HFFc6 (cell line): ENCODE results near the gene LIN9. TPM values are rescaled to one million over a fixed set of nuclear protein-coding genes. Genes with fewer than 3 reads are reported as not detected.
A peak's percentile ranks its signal among the peaks of the same experiment; 100 is the strongest.

Experiments
- DNase-seq: peaks from one replicate; pipeline ENCODE4 v3.0.0-alpha.2; 2018
- H3K27ac Mint-ChIP-seq: 2 replicates; pipeline ENCODE4 v1.8.0; 2020; ENCODE audit warnings: mild to moderate bottlenecking, mixed read lengths
- H3K27me3 Mint-ChIP-seq: 2 replicates; pipeline ENCODE4 v1.8.0; 2021; ENCODE audit warnings: mild to moderate bottlenecking, moderate library complexity, mixed read lengths; ENCODE audit not compliant: insufficient read depth
- H3K36me3 Mint-ChIP-seq: 2 replicates; pipeline ENCODE4 v1.8.0; 2021; ENCODE audit warnings: low read depth, mixed read lengths
- H3K4me1 Mint-ChIP-seq: 2 replicates; pipeline ENCODE4 v1.8.0; 2020; ENCODE audit warnings: low read depth, mixed read lengths
- H3K4me3 Mint-ChIP-seq: 2 replicates; pipeline ENCODE4 v1.8.0; 2020; ENCODE audit warnings: mild to moderate bottlenecking, moderate library complexity, mixed read lengths
- H3K9me3 Mint-ChIP-seq: 2 replicates; pipeline ENCODE4 v1.8.0; 2020; ENCODE audit warnings: mild to moderate bottlenecking, mixed read lengths
- total RNA-seq, 6 experiments: library from RNA; stranded (reverse); fragmentation: NEBNext Ultra II Directional; extraction: Animal tissue kit (Norgen Biotek cat#: 25700); gene quantifications; 2 replicates in 1 of 6; 3 replicates in 5 of 6; pipeline ENCODE4 v1.2.3, GENCODE V29; 2021
- TF ChIP-seq, protein P1 (sequence below): fragments of 200-600 bp; sonication (generic); IDR thresholded peaks from 2 replicates; pipeline ENCODE4 v1.5.0; 2021; ENCODE audit warnings: antibody characterized with exemption, mild to moderate bottlenecking

The LIN9 gene
- total RNA-seq, 6 experiments from 2014 or later, result 3.6 to 5.2 (median 4.5) TPM

DNA sequence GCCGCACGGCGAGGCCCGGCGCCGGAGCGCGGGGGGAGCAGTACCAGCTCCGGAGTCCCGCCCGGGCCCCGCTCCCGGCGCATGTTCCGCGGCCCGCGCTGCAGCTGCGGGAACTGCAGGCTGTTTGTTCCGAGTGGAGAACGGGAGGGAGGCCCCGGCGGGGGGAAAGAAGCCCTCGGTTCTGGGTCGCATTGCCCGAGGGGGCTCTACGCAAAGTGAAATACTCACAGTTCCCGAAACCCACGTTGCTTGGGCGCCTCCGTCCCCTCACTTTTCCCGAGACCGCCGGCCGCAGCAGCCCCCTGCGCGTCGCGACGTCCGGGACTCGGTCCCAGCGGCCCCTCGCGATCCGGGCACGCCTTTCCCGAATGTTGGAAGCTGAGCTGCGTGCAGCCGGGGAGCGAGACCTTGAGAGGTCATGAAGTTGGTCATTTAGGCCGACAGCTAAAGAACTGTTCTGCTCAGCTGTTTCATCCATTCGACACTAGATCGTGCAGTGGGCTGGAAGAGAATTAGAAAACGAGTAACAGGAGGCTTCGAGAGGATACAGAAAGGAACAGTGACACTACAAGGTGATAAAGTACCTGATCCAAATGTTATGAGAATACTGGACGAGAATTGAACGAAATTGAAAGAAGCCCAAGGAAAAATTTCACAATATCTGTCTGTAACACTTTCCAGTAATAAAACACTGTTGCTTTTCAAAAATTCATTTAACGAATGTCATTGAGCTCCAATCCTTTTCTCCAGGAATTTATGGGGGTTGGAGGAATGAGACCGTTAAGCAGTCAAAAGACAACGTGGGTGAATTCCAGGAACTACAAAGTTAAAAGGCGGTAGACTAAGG is 657 bp upstream of the LIN9 start:
- no peaks in the 10 kb centered on the region for H3K9me3 Mint-ChIP-seq
- no peaks in the 10 kb centered on the region for H3K36me3 Mint-ChIP-seq
- H3K4me3 Mint-ChIP-seq, result peak overlapping the region; percentile 87
- TF ChIP-seq, protein P1, sequence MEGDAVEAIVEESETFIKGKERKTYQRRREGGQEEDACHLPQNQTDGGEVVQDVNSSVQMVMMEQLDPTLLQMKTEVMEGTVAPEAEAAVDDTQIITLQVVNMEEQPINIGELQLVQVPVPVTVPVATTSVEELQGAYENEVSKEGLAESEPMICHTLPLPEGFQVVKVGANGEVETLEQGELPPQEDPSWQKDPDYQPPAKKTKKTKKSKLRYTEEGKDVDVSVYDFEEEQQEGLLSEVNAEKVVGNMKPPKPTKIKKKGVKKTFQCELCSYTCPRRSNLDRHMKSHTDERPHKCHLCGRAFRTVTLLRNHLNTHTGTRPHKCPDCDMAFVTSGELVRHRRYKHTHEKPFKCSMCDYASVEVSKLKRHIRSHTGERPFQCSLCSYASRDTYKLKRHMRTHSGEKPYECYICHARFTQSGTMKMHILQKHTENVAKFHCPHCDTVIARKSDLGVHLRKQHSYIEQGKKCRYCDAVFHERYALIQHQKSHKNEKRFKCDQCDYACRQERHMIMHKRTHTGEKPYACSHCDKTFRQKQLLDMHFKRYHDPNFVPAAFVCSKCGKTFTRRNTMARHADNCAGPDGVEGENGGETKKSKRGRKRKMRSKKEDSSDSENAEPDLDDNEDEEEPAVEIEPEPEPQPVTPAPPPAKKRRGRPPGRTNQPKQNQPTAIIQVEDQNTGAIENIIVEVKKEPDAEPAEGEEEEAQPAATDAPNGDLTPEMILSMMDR, result no peak; the same call in 1 of the 2 replicates
- peaks cover 6% of the 10 kb centered on the region; the same call in 1 of the 2 replicates for H3K27me3 Mint-ChIP-seq
- H3K4me1 Mint-ChIP-seq, result peaks cover 26% of the 10 kb centered on the region
- H3K27ac Mint-ChIP-seq, result peak overlapping the region; percentile 66
- DNase-seq, result no peak

DNA sequence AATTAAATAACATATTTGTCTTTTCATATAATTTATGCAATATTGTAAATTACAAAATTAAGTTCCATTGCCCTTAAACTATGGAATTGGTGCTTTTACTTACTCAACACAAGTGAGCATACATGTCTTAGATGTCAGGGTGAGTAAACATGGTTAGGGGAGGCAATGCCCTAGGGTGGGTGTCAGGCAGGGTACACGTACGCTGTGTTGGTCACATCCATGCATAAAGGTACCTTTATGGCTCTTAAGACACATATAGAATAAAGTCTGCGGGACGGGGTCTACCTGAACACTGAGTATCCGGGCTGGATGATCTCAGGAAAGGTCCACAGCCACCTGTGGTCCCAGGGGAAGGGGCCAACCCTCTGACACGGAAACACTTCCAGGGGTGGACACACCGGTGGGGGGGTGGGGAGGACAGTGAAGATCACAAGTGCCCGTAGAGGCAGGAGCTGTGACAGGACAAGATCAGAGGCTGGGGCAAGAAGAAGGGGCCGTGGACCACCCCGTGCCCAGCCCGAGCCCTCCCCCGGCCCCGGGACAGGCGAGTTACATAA is 720 bp downstream of the LIN9 start:
- 0 out of 2 replicates have a peak, but pooled peaks cover 1% of the 10 kb centered on the region for H3K27me3 Mint-ChIP-seq
- H3K9me3 Mint-ChIP-seq, result no peaks in the 10 kb centered on the region
- peak overlapping the region; percentile 77 for H3K27ac Mint-ChIP-seq
- H3K4me1 Mint-ChIP-seq, result peaks cover 26% of the 10 kb centered on the region
- peak overlapping the region; percentile 91 for H3K4me3 Mint-ChIP-seq
- no peak for DNase-seq
- TF ChIP-seq, protein P1, result no peak
- no peaks in the 10 kb centered on the region for H3K36me3 Mint-ChIP-seq

DNA sequence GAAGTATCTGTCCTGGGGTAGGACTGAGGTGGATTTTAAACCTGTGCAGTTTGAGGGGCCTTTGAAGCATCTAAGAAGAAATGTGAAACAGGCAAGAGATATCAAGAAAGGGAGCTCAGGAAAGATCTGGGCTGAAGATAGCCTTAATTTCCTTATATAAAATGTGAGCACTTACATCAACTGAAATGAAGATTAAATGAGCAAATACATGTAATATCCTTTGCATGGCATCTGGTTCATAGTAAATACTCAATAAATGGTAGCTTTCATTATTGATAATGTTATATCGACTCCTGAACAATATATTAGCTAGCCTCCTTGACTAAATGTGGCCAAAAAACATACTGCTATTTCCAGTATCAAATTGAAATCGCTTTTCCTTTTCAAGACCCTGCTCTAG is 2.5 kb downstream of the LIN9 start:
- no peaks in the 10 kb centered on the region for H3K36me3 Mint-ChIP-seq
- no peaks in the 10 kb centered on the region for H3K9me3 Mint-ChIP-seq
- peaks cover 26% of the 10 kb centered on the region for H3K4me1 Mint-ChIP-seq
- TF ChIP-seq, protein P1, result no peak
- no peak overlapping the region for H3K4me3 Mint-ChIP-seq
- no peak for DNase-seq
- peak overlapping the region; percentile 4; the same call in 1 of the 2 replicates for H3K27ac Mint-ChIP-seq
- peaks cover under 1% of the 10 kb centered on the region; the same call in 1 of the 2 replicates for H3K27me3 Mint-ChIP-seq

DNA sequence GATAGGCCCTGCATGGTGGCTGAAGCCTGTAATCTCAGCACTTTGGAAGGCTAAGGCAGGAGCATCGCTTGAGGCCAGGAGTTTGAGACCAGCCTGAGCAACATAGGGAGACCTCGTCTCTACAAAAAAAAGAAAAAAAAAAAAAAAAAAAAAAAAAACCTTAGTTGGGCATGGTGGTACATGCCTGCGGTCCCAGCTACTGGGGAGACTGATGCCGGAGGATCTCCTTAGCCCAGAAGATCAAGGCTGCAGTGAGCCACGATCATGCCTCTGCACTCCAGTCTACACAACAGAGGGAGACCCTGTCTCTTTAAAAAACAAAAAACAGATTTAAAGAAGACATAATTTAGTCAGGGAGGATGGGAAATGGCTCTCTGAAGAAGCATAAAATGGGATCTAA is 3.8 kb downstream of the LIN9 start:
- peaks cover 2% of the 10 kb centered on the region; the same call in 1 of the 2 replicates for H3K27me3 Mint-ChIP-seq
- peaks cover 22% of the 10 kb centered on the region for H3K4me1 Mint-ChIP-seq
- H3K27ac Mint-ChIP-seq, result no peak overlapping the region
- TF ChIP-seq, protein P1, result no peak
- H3K9me3 Mint-ChIP-seq, result no peaks in the 10 kb centered on the region
- H3K4me3 Mint-ChIP-seq, result no peak overlapping the region
- DNase-seq, result no peak
- no peaks in the 10 kb centered on the region for H3K36me3 Mint-ChIP-seq

DNA sequence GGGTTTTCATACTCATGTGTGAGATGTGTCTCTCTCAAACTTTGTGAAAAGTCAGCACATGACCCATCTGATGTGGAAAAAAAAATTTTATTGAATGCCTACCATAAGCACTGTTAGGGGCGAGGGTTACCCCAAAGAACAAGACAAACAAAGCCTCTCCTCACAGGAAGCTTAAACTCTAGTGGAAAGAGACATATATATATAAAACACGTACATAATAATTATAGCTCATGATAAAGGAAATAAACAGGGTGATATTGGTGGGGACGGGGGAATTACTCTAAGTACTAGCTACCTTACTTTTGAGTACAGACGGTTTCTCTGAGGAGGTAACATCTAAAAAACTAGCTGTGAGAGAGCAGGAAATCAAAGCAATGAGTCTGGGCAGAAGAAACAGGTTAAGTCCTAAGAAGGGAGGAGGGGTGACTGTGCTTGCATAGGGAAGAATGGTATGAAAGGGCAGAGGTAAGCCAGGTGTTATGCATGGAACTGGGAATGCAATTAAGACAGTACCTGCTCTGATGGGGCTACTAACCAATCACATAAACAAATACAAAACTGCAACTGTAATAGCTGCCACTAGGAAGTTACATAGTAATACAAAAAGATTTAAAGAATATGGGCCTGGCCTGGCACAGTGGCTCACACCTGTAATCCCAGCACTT is 4.5 kb downstream of the LIN9 start:
- no peak for DNase-seq
- H3K27me3 Mint-ChIP-seq, result peaks cover 2% of the 10 kb centered on the region; the same call in 1 of the 2 replicates
- H3K4me3 Mint-ChIP-seq, result no peak overlapping the region
- no peaks in the 10 kb centered on the region for H3K9me3 Mint-ChIP-seq
- H3K36me3 Mint-ChIP-seq, result no peaks in the 10 kb centered on the region
- TF ChIP-seq, protein P1, result no peak
- H3K4me1 Mint-ChIP-seq, result peaks cover 14% of the 10 kb centered on the region; the same call in 1 of the 2 replicates
- H3K27ac Mint-ChIP-seq, result no peak overlapping the region
